K562 (cell line): ENCODE data around the gene CHSY1. TPM values are rescaled to one million over a fixed set of nuclear protein-coding genes. Genes with fewer than 3 reads are reported as not detected.

Experiments used
- MGA ChIP-seq: fragments of 450-650 bp; IDR thresholded peaks from 2 replicates; pipeline ENCODE4 v1.6.1; 2016; ENCODE audit warnings: mild to moderate bottlenecking, moderate library complexity
- NKRF ChIP-seq: fragments of 450-650 bp; IDR thresholded peaks from 2 replicates; pipeline ENCODE4 v1.6.1; 2016; ENCODE audit warnings: borderline replicate concordance
- polyA plus RNA-seq, 8 experiments: library from polyadenylated mRNA; depleted of rRNA in 4 of 8; stranded (reverse) in 5 of 8; unstranded in 3 of 8; fragments of >200 nt; fragmentation: Nextera tagmentation in 2 of 8; fragmentation: Illumina TruSeq in 1 of 8; extraction: Ambion mirVana in 2 of 8; extraction: Trizol in 1 of 8; gene quantifications; 2 replicates each; pipeline versions ENCODE4 v1.2.1 to v1.2.3, GENCODE V29; 2011 to 2014; ENCODE audit warnings: inconsistent platforms in 1 of 8, missing spikeins in 1 of 8
- total RNA-seq, 7 experiments: library from RNA; depleted of rRNA in 6 of 7; stranded (reverse); fragments of >200 nt in 6 of 7; fragmentation: Illumina TruSeq in 2 of 7; extraction: Trizol in 2 of 7; gene quantifications; 2 replicates each; pipeline versions ENCODE4 v1.2.1 to v1.2.3, GENCODE V29; 2011 to 2021; ENCODE audit warnings: low replicate concordance in 1 of 7
- TF ChIP-seq, protein P1 (sequence below), 2 experiments: fragments of 450-650 bp; IDR thresholded peaks; 2 replicates each; pipeline ENCODE4 v1.6.1; 2016; ENCODE audit warnings: mild to moderate bottlenecking in 2 of 2, borderline replicate concordance in 1 of 2, low read depth in 1 of 2, moderate library complexity in 1 of 2

The CHSY1 gene
- total and polyA plus RNA-seq, 9 of the 15 experiments (the other 6 are each of a cell fraction or from before 2014, with no cell fraction given): 7.0 to 16.4 (median 13.4) TPM

GRCh38 chr15:101148166-101148880 lies 103.5 kb downstream of the CHSY1 start (continued):
- TF ChIP-seq, protein P1, sequence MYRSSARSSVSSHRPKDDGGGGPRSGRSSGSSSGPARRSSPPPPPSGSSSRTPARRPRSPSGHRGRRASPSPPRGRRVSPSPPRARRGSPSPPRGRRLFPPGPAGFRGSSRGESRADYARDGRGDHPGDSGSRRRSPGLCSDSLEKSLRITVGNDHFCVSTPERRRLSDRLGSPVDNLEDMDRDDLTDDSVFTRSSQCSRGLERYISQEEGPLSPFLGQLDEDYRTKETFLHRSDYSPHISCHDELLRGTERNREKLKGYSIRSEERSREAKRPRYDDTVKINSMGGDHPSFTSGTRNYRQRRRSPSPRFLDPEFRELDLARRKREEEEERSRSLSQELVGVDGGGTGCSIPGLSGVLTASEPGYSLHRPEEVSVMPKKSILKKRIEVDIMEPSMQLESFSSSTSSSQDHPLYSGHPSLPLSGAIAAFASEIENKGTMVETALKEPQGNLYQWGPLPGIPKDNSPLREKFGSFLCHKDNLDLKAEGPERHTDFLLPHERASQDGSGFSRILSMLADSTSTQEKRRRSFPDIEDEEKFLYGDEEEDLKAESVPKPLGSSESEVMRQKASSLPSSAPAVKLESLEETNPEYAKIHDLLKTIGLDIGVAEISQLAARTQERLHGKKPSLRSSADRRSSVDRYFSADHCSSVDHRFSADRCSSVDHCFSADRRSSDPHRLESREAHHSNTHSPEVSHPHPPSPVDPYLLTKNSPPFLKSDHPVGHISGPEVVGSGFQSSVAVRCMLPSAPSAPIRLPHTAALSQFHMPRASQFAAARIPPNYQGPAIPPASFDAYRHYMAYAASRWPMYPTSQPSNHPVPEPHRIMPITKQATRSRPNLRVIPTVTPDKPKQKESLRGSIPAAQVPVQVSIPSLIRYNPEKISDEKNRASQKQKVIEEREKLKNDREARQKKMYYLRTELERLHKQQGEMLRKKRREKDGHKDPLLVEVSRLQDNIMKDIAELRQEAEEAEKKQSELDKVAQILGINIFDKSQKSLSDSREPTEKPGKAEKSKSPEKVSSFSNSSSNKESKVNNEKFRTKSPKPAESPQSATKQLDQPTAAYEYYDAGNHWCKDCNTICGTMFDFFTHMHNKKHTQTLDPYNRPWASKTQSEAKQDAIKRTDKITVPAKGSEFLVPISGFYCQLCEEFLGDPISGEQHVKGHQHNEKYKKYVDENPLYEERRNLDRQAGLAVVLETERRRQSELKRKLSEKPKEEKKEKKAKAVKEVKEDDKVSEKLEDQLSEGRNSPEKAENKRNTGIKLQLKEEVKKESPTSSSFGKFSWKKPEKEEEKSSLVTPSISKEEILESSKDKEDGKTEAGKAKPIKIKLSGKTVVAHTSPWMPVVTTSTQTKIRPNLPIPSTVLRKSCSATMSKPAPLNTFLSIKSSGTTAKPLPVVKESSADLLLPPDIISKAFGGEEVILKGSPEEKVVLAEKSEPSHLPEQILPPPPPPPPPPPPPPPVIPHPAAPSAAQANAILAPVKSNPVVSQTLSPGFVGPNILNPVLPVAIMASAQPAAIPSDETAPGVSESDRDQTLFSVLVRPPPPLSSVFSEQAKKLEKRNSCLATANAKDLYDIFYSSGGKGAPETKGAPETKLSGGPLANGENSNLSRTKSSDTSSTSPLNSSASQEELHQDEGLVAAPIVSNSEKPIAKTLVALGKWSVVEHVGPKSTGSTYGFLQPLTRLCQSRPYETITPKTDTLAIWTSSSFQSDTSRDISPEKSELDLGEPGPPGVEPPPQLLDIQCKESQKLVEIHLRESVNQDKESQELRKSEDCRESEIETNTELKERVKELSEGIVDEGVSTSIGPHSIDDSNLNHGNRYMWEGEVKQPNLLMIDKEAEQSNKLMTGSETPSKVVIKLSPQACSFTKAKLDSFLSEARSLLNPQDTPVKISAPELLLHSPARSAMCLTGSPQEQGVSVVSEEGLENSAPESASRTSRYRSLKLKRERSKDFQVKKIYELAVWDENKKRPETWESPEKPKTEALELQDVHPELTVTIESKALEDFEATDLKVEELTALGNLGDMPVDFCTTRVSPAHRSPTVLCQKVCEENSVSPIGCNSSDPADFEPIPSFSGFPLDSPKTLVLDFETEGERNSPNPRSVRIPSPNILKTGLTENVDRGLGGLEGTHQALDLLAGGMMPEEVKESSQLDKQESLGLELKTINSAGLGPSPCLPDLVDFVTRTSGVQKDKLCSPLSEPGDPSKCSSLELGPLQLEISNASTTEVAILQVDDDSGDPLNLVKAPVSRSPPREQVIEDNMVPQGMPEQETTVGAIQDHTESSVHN (IDR thresholded peaks at IDR 0.05; ENCODE audit: borderline replicate concordance in 1 of 2, low read depth in 1 of 2): no peak
- TF ChIP-seq NKRF: no peak
- no peak for TF ChIP-seq MGA
